A549 (cell line): Measurements from ENCODE around the gene RUFY2.

Experiments
- CHD2 ChIP-seq: fragments of 150-350 bp; IDR thresholded peaks from 2 replicates; pipeline ENCODE4 v1.6.1; 2014; ENCODE audit warnings: low read length; ENCODE audit not compliant: partially characterized antibody
- CHD4 ChIP-seq: fragments of 200-600 bp; sonication (generic); IDR thresholded peaks from 2 replicates; pipeline ENCODE4 v1.6.1; 2016; ENCODE audit warnings: antibody characterized with exemption, mild to moderate bottlenecking, borderline replicate concordance
- CTCF ChIP-seq: fragments of >200 bp; sonication (Bioruptor Twin); formaldehyde crosslinking; IDR thresholded peaks from 3 replicates; pipeline ENCODE4 v1.5.1; 2016
- ELK1 ChIP-seq: fragments of 150-350 bp; IDR thresholded peaks from 2 replicates; pipeline ENCODE4 v1.6.1; 2014; ENCODE audit warnings: low read depth, mild to moderate bottlenecking, low read length
- PHF8 ChIP-seq: fragments of 200-600 bp; sonication (generic); IDR thresholded peaks from 2 replicates; pipeline ENCODE4 v1.6.1; 2016; ENCODE audit warnings: low read depth, mild to moderate bottlenecking, antibody characterized with exemption, moderate library complexity, borderline replicate concordance
- POLR2A ChIP-seq: IDR thresholded peaks from 2 replicates; pipeline ENCODE4 v1.6.1; 2012; ENCODE audit warnings: mild to moderate bottlenecking, low read length
- POLR2AphosphoS2 ChIP-seq: conservative IDR thresholded peaks from 2 replicates; pipeline ENCODE4 v1.6.1; 2012; ENCODE audit warnings: low read length, improper control_type of control experiment, inconsistent platforms
- USF2 ChIP-seq: fragments of 450-650 bp; IDR thresholded peaks from 2 replicates; pipeline ENCODE4 v1.6.1; 2014; ENCODE audit warnings: antibody characterized with exemption
- ZC3H11A ChIP-seq: fragments of 450-650 bp; IDR thresholded peaks from 2 replicates; pipeline ENCODE4 v1.6.1; 2014; ENCODE audit warnings: antibody characterized with exemption, mild to moderate bottlenecking

GRCh38 chr10:68406111-68406814 is 814 bp downstream of the RUFY2 start:
- TF ChIP-seq ZC3H11A (no peak), ELK1 (no peak), CHD2 (no peak), CTCF (no peak), CHD4 (no peak), USF2 (no peak), POLR2A (no peak), POLR2AphosphoS2 (no peak), PHF8 (no peak)
